GM19397 (cell line): ENCODE data around the gene RAB22A.

Experiments
- ATAC-seq: cut with Tn5 transposase; IDR thresholded peaks from one replicate; pipeline ENCODE4 v1.9.1; 2021; ENCODE audit warnings: mild to moderate bottlenecking, moderate library complexity; ENCODE audit not compliant: unreplicated experiment

The RAB22A gene

GRCh38 chr20:58384821-58385220, 75.3 kb downstream of the RAB22A start:
- ATAC-seq, result no peak

- no peak for ATAC-seq
Observed at GRCh38 chr20:58388028-58388601, 78.6 kb downstream of the RAB22A start.

- peak; percentile 97 for ATAC-seq
Observed at GRCh38 chr20:58388882-58389323, 79.4 kb downstream of the RAB22A start, which contains the start of gene VAPB. TSS of gene VAPB (plus strand) at chr20:58389229. CDS start at chr20:58389460, 231 bp downstream.

- ATAC-seq, result peak; percentile 26
Observed at GRCh38 chr20:58389324-58389967, 79.9 kb downstream of the RAB22A start.

GRCh38 chr20:58389968-58390658, 80.6 kb downstream of the RAB22A start:
- ATAC-seq, result no peak

GRCh38 chr20:58390659-58391035, 81.1 kb downstream of the RAB22A start:
- ATAC-seq, result no peak

GRCh38 chr20:58392286-58392685, 82.8 kb downstream of the RAB22A start:
- ATAC-seq, result no peak

- no peak for ATAC-seq
Observed at GRCh38 chr20:58393299-58393698, 83.8 kb downstream of the RAB22A start.

- ATAC-seq, result no peak
Observed at GRCh38 chr20:58394801-58395200, 85.3 kb downstream of the RAB22A start.

GRCh38 chr20:58395604-58396003, 86.1 kb downstream of the RAB22A start:
- ATAC-seq, result no peak

GRCh38 chr20:58397429-58397828, 87.9 kb downstream of the RAB22A start:
- no peak for ATAC-seq

GRCh38 chr20:58398254-58398653, 88.7 kb downstream of the RAB22A start:
- ATAC-seq, result no peak

- ATAC-seq, result no peak
Observed at GRCh38 chr20:58399926-58400325, 90.4 kb downstream of the RAB22A start.

- ATAC-seq, result no peak
Observed at GRCh38 chr20:58401162-58401561, 91.6 kb downstream of the RAB22A start.

- no peak for ATAC-seq
Observed at GRCh38 chr20:58402305-58402704, 92.8 kb downstream of the RAB22A start.

GRCh38 chr20:58402827-58403226, 93.3 kb downstream of the RAB22A start:
- ATAC-seq, result no peak

GRCh38 chr20:58403272-58403671, 93.8 kb downstream of the RAB22A start:
- no peak for ATAC-seq

GRCh38 chr20:58405504-58406291, 96.2 kb downstream of the RAB22A start:
- ATAC-seq, result no peak

- no peak for ATAC-seq
Observed at GRCh38 chr20:58406422-58407001, 97.0 kb downstream of the RAB22A start.

- ATAC-seq, result no peak
Observed at GRCh38 chr20:58407201-58407873, 97.8 kb downstream of the RAB22A start.
